ENCODE results near the gene BAHD1.

GRCh38 chr15:40443255-40443654, 2.5 kb downstream of the BAHD1 start:
- no peak for TF ChIP-seq CTCF (IDR thresholded peaks at IDR 0.05)
- no peak for TF ChIP-seq EP300 (IDR thresholded peaks at IDR 0.05)
